Fibroblast of skin of abdomen (primary cell): ENCODE results near the gene OR52R1. TPM values are rescaled to one million over a fixed set of nuclear protein-coding genes. Genes with fewer than 3 reads are reported as not detected.
A peak's percentile ranks its signal among the peaks of the same experiment; 100 is the strongest.
"Not testable (repeated sequence)": the region's sequence is repeated elsewhere in the genome, so short reads cannot be mapped to it uniquely, and the experiment has no call there.

Source experiments
- DNase-seq: peaks from one replicate; pipeline ENCODE4 v3.0.0-alpha.2; 2013
- polyA plus RNA-seq, 2 experiments: library from polyadenylated mRNA; unstranded; fragments of 120-200 nt; gene quantifications; one replicate each; pipeline ENCODE4 v1.2.1, GENCODE V29; 2013; ENCODE audit not compliant: insufficient read length in 2 of 2

OR52R1 gene
- polyA plus RNA-seq (2013, experiment 1 of 2; ENCODE audit: insufficient read length): not detected
- polyA plus RNA-seq (2013, experiment 2 of 2; ENCODE audit: insufficient read length): not detected

GRCh38 chr11:4804280-4804679, at the start of gene OR52R1:
OR52R1 (minus strand) TSS chr11:4804380; CDS start chr11:4804380, 0 bp downstream.
- no peak for DNase-seq

GRCh38 chr11:4851033-4851432, 46.9 kb upstream of the OR52R1 start:
- DNase-seq: no peak

GRCh38 chr11:4848908-4849532, 44.8 kb upstream of the OR52R1 start, which contains the start of gene OR51S1:
OR51S1 (minus strand) TSS chr11:4849208; CDS start chr11:4849208, 0 bp downstream.
- DNase-seq: no peak

GRCh38 chr11:4839851-4840549, 35.8 kb upstream of the OR52R1 start:
- DNase-seq: no peak

GRCh38 chr11:4830909-4831308, 26.7 kb upstream of the OR52R1 start:
- no peak for DNase-seq

- no peak for DNase-seq
These were observed 26.2 kb upstream of the OR52R1 start for GRCh38 chr11:4830346-4830745.

- DNase-seq: peak; percentile 42
These were observed 22.2 kb upstream of the OR52R1 start for GRCh38 chr11:4826425-4826824.

- no peak for DNase-seq
These were observed 21.0 kb upstream of the OR52R1 start for GRCh38 chr11:4825132-4825531.

GRCh38 chr11:4821021-4821420, 16.8 kb upstream of the OR52R1 start, which contains the start of gene OR51F2:
OR51F2 (plus strand) TSS chr11:4821321; CDS start chr11:4821422, 101 bp downstream.
- DNase-seq: no peak

GRCh38 chr11:4809246-4809645, 5.1 kb upstream of the OR52R1 start:
- DNase-seq: no peak

- DNase-seq: no peak
These were observed 4.3 kb upstream of the OR52R1 start for GRCh38 chr11:4808476-4808875.

GRCh38 chr11:4801316-4801715, 2.9 kb downstream of the OR52R1 start:
- DNase-seq: not testable (repeated sequence)

- no peak for DNase-seq
These were observed 5.6 kb downstream of the OR52R1 start for GRCh38 chr11:4798427-4799183.

- DNase-seq: no peak
These were observed 7.0 kb downstream of the OR52R1 start for GRCh38 chr11:4797206-4797605.

- no peak for DNase-seq
These were observed 21.7 kb downstream of the OR52R1 start for GRCh38 chr11:4782454-4782853.

- DNase-seq: no peak
These were observed 34.3 kb downstream of the OR52R1 start, which contains the start of gene OR51F1 for GRCh38 chr11:4769838-4770237. OR51F1 (minus strand) TSS chr11:4769938; CDS start chr11:4769938, 0 bp downstream.

GRCh38 chr11:4768094-4768493, 36.1 kb downstream of the OR52R1 start:
- no peak for DNase-seq

- no peak for DNase-seq
These were observed 37.6 kb downstream of the OR52R1 start for GRCh38 chr11:4766420-4767043.

GRCh38 chr11:4763096-4763495, 41.1 kb downstream of the OR52R1 start:
- no peak for DNase-seq
